ENCODE results near the gene ARL4D.
A peak's percentile ranks its signal among the peaks of the same experiment; 100 is the strongest.
"Not testable (repeated sequence)": the region's sequence is repeated elsewhere in the genome, so short reads cannot be mapped to it uniquely, and the experiment has no call there.

The ARL4D gene

GRCh38 chr17:43398724-43399595 is at the start of gene ARL4D:
Gene ARL4D, plus strand, starts transcription at chr17:43398993. Its CDS starts 740 bp downstream, at chr17:43399733.
- DNase-seq = peak; percentile 84

GRCh38 chr17:43349142-43349541 is 49.7 kb upstream of the ARL4D start:
- DNase-seq = no peak

GRCh38 chr17:43350888-43351361 is 47.9 kb upstream of the ARL4D start:
- DNase-seq = no peak

GRCh38 chr17:43351691-43352090 is 47.1 kb upstream of the ARL4D start:
- DNase-seq = no peak

- DNase-seq = no peak
These were observed 46.0 kb upstream of the ARL4D start for GRCh38 chr17:43352579-43353331.

- no peak for DNase-seq
These were observed 45.4 kb upstream of the ARL4D start for GRCh38 chr17:43353393-43353792.

GRCh38 chr17:43354371-43354770 is 44.4 kb upstream of the ARL4D start:
- DNase-seq = no peak

- no peak for DNase-seq
These were observed 42.3 kb upstream of the ARL4D start for GRCh38 chr17:43356450-43356849.

GRCh38 chr17:43356999-43357398 is 41.8 kb upstream of the ARL4D start:
- DNase-seq = no peak

- no peak for DNase-seq
These were observed 39.2 kb upstream of the ARL4D start for GRCh38 chr17:43359469-43360110.

GRCh38 chr17:43360376-43360738 is 38.4 kb upstream of the ARL4D start:
- DNase-seq = peak; percentile 75

GRCh38 chr17:43360739-43361505 is 37.9 kb upstream of the ARL4D start:
- DNase-seq = peak; percentile 90

GRCh38 chr17:43363181-43363925 is 35.4 kb upstream of the ARL4D start:
- DNase-seq = no peak

GRCh38 chr17:43363926-43364285 is 34.9 kb upstream of the ARL4D start:
- no peak for DNase-seq

- no peak for DNase-seq
These were observed 33.4 kb upstream of the ARL4D start for GRCh38 chr17:43365356-43365755.

GRCh38 chr17:43365921-43366320 is 32.9 kb upstream of the ARL4D start:
- DNase-seq = not testable (repeated sequence)

GRCh38 chr17:43366891-43367736 is 31.7 kb upstream of the ARL4D start:
- peak; percentile 39 for DNase-seq

- DNase-seq = peak; percentile 39
These were observed 31.0 kb upstream of the ARL4D start for GRCh38 chr17:43367737-43368242.

GRCh38 chr17:43368740-43369506 is 29.9 kb upstream of the ARL4D start:
- peak; percentile 70 for DNase-seq

- DNase-seq = no peak
These were observed 28.8 kb upstream of the ARL4D start for GRCh38 chr17:43369986-43370385.

Measured in activated naive CD4-positive, alpha-beta T cell treated with Interleukin-2 at 50 U/mL for 16 hours (primary cell).